Glomerular visceral epithelial cell (primary cell): ENCODE data around the gene EYS.

Experiments used
- DNase-seq: peaks from one replicate; pipeline ENCODE4 v3.0.0-alpha.2; 2016; ENCODE audit errors: extremely low spot score

Gene EYS

DNA sequence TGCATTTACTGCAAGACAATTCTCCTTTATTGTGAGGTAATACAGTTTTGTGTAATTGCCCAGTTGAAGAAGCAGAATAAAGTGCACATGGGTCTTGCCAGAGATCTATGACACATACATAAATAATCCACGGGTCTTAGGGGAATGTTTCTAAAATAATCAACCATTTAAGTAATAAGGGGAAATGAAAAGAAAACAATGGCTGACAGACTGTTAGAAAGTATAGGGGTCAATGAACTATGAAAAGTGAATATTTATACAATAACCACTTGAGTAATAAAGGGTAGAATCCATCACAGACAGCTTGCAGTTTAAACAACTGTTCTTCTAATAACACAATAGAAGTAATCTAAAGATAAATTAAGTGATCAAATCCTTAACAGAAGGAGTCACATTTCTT, 477.2 kb downstream of the EYS start:
- DNase-seq, result peak; percentile 19

DNA sequence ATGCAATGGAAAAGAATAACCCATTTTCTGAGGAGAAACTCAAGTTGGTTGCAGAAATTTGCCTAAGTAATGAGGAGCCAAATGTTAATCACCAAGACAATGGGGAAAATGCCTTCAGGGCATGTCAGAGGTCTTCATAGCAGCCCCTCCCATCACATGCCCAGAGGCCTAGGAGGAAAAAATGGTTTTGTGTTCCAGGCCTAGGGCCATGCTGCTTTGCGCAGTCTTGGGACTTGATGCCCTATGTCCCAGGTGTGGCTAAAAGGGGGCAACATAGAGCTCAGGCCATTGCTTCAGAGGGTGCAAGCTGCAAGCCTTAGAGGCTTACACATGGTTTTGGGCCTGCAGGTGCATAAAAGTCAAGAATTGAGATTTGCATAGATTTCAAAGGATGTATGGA, 485.9 kb downstream of the EYS start:
- no peak for DNase-seq

DNA sequence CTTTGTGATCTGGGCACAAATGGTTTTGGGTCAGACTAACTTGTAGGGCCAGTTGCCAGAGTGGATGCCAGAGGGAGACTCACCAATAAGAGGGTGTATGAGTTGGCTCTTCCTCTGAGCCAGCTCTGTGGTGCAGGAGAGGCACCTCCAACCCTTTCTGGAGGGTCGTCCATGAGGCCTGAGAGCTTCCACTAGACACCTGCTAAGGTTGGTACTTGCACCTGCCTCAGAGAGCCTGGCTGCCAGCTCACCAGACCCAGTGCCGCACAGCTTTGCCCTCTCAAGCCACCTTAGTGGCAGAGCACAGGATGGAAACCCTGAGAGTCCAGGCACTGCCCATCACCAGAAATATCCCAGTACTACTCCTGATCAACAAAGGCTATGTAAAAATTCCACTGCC, 504.3 kb downstream of the EYS start:
- no peak for DNase-seq

DNA sequence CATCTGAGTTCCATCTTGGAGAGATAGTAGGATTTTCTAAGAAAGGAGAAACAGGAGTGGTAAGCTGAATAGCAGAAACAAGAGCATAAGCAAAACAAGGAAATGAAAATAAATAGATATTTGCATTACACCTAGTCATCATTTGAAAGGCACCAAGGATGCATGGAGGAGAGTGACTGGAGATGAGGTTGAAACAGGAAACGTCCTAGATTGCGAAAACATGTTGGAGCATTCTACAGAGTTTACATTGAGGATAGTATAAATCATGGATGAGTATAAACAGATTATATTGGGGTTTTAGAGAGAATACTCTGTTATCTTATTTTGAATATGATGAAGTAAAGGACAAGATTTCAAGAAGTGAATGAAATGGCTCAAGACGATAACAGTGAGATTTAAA, 507.3 kb downstream of the EYS start:
- DNase-seq, result no peak

DNA sequence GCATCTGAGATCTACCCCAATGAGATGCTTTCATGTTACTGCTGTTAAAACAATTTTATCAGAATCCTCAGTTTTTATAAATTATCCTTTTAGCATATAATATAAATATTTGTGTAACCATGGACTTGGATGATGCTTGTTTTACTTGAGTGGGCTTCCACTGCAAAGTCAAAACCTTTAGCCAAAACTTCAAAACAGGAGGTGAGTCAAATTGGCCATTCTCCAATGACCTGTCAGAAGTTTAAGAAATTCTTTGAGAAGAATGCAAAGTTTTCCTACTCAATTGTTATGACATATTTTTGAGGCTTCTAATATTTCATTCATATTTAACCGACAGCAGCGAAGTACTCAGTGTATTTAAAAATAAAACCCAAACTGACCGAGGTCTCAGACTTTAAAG, 507.9 kb downstream of the EYS start:
- no peak for DNase-seq

DNA sequence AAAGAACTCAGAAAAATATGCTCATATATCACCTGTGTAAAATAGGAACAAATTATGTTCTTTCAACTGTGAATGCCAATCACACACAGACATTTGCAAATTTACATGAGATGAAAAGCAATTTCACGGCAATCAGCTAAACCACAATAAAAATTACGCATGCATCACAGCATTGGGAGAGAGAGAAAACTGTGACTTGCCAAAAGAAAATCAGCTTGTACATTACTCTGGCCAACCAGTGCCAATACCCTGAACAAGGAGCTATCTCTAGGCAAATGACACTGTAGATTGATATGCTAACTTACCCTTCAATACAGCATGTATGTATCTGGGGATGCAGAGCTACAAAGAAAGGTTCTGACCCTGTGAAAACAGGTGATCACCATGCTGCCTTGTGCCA, 515.6 kb downstream of the EYS start:
- no peak for DNase-seq

DNA sequence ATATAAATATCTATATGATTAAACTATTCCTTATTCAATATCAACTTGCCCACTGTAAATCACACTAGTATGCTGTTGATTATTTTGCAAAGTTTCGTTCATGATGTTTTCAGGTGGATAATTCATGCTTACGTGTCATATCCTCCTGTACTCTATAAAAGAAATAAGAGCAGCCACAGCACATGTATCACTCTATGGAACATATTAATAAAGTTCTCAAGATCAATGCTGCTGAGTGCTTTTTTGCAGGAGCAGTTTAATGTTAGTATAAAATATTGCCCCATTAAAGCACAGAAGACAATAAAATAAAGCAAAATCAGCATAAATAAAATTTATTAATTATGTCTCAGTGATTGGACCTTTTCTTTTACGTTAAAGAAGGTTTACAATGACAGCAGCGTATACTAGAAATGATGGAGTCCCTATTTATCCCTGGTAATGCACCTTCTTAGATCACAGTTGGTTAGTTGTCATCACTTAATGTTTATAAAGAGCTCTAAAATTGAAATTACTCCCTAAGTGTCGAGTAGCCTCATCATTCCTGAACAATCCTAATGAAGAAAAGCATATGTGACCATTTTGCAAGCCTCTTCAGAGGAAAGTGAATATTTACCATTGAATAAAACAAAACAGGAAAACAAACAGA, 517.7 kb downstream of the EYS start:
- no peak for DNase-seq

DNA sequence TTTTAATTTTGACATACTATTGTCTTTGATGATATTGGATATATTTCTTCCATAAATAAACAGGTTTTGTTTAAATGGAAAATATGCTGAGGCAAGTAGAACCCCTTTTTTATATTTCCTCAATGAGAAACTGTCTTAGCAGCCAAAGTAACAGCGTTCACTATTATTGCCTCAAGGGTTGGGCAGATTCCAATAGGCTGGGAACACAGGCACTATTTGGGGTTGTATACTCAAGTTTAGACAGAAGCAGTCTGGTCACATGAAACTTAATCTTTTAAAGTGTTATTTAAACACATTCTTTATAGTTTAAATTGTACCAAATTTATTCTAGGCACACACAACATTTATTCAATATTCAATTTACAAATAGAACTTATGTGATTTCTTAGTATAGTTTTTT, 520.2 kb downstream of the EYS start:
- no peak for DNase-seq

DNA sequence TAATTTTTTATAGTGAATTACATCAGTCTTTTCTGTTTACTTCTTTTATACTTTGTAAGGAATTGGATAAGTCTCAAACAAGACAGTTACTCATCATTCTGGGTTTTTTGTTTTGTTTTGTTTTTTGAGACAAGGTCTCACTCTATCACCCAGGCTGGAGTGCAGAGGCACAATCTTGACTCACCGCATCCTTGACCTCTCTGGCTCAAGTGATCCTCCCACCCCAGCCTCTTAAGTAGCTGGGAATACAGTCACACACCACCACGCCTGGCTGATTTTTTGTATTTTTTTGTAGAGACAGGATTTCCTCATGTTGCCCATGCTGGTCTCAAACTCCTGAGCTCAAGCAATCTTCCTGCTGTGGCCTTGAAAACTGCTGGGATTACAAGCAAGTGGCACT, 524.3 kb downstream of the EYS start:
- peak; percentile 80 for DNase-seq

DNA sequence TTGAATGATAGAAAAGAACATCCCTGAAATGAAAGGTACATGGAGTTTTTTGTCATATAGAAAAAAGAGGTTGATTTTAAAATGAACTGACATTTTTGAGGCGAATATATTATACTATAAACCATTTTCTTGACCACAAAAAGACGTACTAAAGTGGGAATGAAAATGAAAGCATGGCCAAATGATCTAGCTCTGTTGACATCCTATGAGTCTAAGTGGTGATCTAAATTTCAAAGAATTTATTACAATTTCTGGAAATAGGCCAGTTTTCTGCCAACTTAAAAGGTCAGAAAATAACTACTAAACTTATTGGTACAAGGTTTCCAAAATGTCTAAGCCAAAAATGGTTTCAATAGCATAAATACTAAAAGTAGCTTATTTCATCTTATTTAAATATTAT, 536.8 kb downstream of the EYS start:
- DNase-seq, result peak; percentile 45

DNA sequence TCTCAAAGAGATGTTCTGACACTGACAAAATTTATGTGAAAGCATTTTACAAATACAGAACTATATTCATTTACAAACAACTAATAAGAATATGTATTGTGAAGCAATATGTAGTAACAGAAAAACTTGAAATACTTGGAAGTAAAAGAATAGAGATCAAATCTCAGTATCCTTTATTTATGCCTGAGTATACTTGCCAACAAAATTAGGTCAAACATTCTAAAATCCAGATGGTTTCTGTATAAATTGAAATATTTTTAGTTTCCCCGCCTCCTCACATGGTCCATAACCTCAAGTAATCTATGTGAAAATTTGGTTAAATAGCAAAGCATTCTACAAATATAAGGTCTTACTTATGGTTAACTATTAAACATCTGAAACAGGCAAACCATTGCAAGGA, 545.4 kb downstream of the EYS start:
- no peak for DNase-seq

DNA sequence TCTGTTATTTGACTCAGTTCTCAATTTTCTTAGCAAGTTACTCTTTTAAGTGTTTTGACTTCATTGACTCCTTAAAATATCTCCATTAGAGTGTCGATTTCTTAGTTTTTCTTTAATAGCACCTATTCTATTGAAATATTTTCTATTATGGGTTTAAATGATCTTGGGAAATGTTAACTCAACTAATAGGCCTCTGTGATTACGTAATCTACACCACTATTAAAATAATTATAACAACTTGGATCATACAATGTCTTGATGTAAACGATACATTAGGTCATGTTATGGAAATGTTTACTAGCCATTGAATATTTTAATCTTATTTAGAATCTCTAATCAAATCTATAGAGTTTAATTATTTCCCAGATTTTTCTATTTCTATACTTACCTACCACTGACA, 550.0 kb downstream of the EYS start:
- no peak for DNase-seq

DNA sequence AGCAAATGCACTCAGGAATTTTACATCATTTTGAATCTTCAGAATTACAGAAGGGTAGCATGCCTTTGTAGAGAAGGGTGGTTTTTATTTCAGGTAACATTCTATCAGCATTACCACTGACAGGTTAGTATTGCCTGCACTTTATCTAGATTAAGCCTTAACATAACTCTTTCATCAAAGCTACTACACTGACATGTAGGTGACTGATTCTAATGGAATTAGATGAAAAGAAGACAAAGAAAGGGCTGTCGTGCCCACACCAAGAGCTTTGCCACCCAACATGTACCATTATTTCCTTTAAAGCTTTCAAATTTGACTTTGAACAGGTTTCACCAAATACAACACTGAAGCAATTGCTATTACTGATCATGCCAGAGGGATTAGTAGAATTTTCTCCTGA, 551.9 kb downstream of the EYS start:
- DNase-seq, result no peak

DNA sequence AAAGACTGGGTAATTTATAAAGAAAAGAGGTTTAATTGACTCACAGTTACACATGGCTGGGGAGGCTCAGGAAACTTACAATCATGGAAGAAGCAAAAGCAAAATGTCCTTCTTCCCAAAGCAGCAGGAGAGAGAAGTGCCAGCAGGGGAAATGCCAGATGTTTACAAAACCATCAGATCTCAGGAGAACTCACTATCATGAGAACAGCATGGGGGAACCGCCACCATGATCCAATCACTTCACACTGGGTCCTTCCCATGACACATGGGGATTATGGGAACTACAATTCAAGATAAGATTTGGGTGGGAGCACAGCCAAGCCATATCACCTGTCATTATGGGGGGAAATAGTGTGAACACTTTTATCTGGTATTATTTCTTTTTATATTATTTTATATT, 557.2 kb downstream of the EYS start:
- DNase-seq, result no peak

DNA sequence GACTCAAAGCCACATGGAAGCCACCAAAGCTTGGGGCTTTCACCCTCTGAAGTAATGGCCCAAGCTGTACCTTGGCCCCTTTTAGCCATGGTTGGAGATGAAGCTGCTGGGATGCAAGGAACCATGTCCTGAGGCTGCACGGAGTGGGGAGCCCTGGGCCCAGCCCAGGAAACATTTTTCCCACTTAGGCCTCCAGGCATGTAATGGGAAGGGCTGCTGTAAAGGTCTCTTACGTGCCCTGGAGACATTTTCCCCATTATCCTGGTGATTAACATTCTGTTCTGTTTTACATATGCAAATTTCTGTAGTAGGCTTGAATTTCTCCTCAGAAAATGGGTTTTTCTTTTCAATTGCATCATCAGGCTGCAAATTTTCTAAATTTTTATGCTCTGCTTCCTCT, 558.2 kb downstream of the EYS start:
- DNase-seq, result no peak

DNA sequence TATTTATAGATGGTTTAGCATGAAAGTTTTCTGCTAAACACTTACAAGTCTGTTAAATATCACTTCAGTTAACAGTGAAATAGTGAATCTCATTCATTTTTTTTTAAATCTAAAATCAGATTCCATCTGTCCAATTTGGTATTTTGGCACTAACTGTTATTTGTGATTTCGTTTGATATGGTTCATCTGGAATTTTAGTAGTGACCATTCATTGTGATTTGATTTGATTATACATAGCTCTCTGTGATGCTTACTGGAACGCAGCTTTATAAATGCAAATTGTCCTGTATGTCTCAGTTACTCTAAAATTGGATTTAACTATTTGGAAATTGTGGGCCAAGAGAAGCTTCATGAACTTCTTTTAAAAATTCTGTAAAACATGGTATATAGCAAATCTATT, 571.5 kb downstream of the EYS start:
- no peak for DNase-seq

DNA sequence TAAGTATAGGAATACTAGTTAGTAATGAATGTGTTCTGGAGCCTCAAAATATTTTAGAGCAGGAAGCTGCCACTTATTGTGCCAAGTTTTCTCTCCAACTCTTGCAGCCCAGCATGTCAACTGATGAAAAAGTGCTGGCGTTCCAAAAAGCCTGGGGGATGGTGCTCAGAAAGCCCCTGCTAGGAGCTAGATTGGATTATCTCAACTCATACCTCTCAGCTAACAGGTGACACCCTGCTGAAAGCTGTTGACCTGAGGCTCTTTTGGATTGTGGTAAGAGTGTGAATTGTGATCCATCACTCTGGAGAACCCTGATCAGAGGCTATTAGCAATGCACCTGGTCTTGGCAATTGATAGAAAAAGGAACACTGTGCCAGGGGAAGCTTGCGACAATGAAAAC, 580.4 kb downstream of the EYS start:
- DNase-seq, result no peak

DNA sequence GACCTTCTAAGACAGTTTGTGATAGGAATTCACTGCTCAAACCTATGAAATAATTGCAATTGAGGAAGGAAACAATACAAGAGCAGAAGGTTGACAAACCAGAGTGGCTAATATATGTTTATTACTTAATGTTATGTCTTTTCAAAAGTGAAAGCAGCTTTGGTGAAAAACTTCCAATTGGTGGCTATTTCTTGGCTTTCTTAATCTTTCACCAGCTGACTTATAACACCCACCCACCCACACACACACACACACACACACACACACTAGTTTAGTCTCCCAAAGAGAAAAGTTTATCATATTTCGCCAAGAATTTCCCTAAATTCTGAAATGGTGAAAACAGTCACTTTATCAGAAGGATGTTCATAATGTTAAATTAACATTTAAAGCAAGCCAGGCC, 583.5 kb downstream of the EYS start:
- no peak for DNase-seq

DNA sequence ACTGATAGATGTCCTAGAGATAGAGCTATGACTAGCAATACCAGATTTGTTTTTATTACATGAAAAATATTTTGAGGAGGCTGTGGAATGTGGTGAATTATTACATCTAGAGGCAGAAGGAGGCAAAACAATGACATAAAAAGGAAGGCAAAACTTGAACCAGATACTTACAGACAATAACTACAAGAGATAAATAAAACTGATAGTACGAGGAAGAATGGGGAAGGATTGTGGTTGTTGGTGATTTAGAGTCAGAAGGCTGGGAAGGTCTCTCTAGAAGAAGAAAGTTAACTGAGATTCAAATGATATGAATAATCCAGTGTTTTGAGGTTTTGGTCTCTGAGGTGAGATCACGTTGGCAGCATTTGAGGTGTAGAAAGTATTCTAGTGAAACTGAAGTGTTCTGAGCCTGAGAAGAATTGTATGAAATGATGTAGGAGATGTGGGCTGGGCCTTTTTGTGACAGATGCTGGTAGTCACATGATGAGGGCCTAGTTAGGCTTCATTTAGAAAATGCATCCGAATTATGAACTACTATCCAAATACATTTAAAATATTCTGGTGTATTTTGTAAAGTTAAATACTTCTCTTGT, 589.1 kb downstream of the EYS start:
- no peak for DNase-seq

DNA sequence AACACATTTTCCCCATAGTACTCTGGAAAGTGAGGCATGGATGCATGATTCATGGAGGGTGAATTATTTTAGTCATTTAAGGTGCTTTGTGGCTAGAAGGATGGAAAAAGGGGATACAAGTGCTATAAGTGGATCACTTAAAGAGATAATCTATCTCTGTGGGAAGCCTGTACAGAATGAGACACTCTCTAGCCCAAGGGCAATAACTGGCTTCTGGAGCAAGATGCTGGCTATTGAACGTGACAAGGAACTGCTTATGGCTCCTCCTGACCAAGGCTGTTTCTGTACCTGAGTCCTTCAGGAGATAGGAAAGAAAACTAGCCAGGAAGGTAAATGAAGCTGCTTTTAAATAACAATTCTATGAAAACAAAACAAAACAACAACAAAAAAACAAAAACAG, 590.7 kb downstream of the EYS start:
- DNase-seq, result no peak

DNA sequence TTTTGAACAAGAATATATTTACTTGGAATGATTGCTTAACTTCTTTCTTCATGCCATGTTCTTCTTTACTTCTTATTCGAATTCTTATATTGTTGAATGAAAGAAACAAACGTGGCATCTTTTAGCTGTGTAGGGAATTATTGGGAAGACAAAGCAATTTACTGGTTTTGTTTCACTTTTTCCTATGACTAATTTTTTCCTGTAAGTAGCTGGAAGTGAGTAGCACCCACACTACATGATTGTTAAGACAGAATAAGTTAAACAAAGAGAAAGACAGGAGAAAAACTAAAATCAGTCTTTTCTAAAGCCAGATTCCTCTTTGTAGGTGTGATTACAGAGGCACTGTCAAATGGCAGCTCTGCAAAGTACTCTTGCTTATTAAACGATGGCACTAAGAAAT, 593.4 kb downstream of the EYS start:
- DNase-seq, result no peak

DNA sequence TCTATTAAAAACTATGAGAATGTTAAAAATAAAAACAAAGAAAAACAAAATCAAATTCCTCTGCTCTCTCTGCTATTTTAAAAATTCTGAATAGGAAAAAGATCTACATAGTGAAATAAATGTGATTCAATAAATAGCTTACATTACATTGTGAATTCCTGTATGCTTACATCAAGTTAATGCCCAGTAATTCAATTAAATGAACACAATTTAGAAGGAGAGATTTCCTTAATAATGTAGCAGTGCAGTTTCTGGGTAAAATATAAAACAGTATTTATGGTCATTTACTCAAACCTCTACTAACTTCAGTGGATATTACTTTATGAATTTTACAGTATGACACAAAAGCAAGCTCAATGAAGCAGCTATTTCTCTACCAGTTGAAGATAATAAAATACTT, 594.6 kb downstream of the EYS start:
- DNase-seq, result no peak

DNA sequence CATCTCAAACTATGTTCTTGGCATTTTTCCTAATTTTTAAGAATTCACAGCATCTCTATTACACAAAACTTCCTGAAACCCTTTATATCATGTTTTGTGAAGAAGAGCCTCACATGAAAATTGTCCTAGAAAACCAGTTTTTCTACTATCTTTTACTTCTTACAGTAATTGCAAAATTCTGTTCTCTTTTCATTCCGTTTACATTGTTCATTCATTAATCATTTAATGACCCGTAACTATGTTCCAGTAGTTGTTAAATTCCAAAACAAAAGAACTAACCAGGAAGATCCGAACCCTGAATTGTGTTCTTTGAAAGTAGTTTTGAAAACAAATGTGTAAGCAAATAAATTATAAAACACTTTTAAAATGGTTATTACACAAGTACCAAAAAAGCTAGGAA, 597.0 kb downstream of the EYS start:
- DNase-seq, result no peak

DNA sequence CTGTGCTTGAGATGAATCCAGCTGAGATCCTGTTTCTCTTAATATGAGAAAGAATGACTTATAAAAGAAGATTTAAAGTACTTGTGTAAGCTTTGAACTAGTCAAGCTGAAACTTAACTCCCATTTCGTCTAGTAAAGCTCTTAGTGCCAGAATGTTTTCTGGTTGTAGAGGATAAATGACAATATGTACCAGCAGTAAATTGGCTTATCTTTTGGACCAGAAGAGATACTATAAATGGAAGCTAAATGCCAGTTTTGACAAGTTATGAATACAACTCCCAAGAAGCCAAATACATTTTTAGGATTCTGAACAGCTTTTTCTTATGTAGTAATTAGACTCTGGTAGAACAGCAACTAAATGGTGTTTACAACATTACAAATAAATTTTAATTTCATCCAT, 608.7 kb downstream of the EYS start:
- DNase-seq, result no peak
